HL-60 (cell line): ENCODE data around the gene SCN4A.

ENCODE experiments used
- GABPA ChIP-seq: IDR thresholded peaks from 2 replicates; pipeline ENCODE4 v1.6.1; 2012; ENCODE audit warnings: low read depth
- POLR2AphosphoS5 ChIP-seq: IDR thresholded peaks from 2 replicates; pipeline ENCODE4 v1.6.1; 2012; ENCODE audit warnings: low read depth
- SPI1 ChIP-seq: IDR thresholded peaks from 2 replicates; pipeline ENCODE4 v1.6.1; 2012; ENCODE audit warnings: low read depth, mild to moderate bottlenecking, borderline replicate concordance
- TF ChIP-seq, protein P1 (sequence below): IDR thresholded peaks from one replicate; pipeline ENCODE4 v1.5.1; 2011; ENCODE audit warnings: low read length, control low read depth, inconsistent platforms; ENCODE audit not compliant: insufficient read depth
- TF ChIP-seq, protein P2 (sequence below): IDR thresholded peaks from 2 replicates; pipeline ENCODE4 v1.6.1; 2012; ENCODE audit warnings: low read depth; ENCODE audit not compliant: insufficient replicate concordance

DNA sequence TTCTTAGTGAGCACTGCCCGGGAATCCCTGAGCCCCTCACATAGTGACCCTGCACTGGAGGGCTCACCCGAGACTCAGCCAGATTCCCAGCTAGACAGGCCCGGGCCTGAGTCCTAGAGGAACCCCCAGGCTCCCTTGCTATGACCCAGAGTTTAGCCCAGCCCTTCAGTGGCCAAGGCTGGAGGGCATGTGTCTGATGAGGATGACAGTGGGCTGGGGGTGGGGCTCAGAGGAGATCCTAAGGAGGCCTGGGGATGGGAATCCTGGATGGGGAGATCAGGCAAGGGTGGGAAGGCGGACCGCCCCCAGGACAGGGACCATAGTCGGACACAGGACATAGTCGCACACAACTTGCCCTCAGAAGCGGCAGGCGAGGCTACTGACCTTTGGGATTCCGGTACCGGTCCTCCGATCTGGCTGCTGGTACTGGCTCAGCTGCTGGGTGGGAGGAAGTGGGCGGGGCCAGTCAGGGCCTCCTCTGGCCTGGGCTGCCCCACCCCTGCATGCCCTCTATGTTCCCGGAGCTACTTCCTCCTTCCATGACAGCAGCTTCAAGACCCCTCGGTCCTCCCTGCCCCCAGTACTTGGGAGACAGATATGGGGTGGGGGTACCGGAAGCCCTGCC, 41.7 kb downstream of the SCN4A start:
- TF ChIP-seq, protein P1, sequence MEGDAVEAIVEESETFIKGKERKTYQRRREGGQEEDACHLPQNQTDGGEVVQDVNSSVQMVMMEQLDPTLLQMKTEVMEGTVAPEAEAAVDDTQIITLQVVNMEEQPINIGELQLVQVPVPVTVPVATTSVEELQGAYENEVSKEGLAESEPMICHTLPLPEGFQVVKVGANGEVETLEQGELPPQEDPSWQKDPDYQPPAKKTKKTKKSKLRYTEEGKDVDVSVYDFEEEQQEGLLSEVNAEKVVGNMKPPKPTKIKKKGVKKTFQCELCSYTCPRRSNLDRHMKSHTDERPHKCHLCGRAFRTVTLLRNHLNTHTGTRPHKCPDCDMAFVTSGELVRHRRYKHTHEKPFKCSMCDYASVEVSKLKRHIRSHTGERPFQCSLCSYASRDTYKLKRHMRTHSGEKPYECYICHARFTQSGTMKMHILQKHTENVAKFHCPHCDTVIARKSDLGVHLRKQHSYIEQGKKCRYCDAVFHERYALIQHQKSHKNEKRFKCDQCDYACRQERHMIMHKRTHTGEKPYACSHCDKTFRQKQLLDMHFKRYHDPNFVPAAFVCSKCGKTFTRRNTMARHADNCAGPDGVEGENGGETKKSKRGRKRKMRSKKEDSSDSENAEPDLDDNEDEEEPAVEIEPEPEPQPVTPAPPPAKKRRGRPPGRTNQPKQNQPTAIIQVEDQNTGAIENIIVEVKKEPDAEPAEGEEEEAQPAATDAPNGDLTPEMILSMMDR, result no peak
- TF ChIP-seq, protein P2, sequence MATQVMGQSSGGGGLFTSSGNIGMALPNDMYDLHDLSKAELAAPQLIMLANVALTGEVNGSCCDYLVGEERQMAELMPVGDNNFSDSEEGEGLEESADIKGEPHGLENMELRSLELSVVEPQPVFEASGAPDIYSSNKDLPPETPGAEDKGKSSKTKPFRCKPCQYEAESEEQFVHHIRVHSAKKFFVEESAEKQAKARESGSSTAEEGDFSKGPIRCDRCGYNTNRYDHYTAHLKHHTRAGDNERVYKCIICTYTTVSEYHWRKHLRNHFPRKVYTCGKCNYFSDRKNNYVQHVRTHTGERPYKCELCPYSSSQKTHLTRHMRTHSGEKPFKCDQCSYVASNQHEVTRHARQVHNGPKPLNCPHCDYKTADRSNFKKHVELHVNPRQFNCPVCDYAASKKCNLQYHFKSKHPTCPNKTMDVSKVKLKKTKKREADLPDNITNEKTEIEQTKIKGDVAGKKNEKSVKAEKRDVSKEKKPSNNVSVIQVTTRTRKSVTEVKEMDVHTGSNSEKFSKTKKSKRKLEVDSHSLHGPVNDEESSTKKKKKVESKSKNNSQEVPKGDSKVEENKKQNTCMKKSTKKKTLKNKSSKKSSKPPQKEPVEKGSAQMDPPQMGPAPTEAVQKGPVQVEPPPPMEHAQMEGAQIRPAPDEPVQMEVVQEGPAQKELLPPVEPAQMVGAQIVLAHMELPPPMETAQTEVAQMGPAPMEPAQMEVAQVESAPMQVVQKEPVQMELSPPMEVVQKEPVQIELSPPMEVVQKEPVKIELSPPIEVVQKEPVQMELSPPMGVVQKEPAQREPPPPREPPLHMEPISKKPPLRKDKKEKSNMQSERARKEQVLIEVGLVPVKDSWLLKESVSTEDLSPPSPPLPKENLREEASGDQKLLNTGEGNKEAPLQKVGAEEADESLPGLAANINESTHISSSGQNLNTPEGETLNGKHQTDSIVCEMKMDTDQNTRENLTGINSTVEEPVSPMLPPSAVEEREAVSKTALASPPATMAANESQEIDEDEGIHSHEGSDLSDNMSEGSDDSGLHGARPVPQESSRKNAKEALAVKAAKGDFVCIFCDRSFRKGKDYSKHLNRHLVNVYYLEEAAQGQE, result no peak
- TF ChIP-seq POLR2AphosphoS5, result no peak
- TF ChIP-seq GABPA, result no peak
- no peak for TF ChIP-seq SPI1
